ENCODE results near the gene PDCL3. TPM values are rescaled to one million over a fixed set of nuclear protein-coding genes. Genes with fewer than 3 reads are reported as not detected.

Gene PDCL3
- 35.6 to 52.1 TPM (median 36.6 TPM) in 5 replicates for total RNA-seq (2022; extraction: Qiagen RNA extraction)

DNA sequence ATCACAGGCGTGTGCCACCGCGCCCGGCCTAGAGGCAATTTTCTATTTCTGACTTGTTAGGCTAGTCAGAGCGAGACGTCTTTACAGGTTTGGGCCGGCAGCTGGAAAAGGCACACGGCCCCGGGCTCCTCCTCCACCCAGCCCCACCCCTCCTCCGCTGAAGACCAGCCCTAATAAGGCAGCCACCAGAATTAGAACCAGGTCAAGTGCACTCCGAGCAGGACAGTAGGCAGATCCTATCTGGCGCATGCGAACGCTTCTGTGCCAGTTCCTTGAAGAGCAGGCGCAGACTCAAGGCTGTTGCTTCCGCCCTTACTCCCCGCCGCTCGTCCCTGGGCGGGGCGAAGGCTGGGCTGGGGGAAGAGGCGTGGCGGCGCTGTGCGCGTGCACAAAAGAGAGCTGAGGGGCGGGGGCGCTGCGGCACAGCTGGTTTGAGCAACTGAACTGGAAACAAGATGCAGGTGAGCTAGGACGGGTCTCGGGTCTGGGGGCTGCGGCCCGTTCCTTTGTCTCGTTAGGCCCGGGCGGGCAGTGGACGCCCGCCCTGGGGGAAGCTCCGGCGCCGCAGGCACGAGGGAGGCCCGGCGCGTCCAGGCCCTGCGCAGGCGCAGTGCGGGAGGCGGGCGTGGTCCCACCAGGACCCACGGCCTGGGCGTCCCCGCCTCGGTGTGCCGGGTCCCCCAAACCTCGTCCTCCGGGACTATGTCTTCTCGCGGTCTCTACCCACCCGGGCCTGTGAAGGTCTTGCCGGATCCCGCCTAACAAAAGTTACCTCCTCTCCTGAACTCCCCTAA, at the start of gene PDCL3:
Gene PDCL3, plus strand, starts transcription at position 381 of the 794 bp plus-strand sequence. Its CDS starts 75 bp downstream, at position 456.

Other genes starting within 250 kb of the PDCL3 start
- gene LONRF2, start 240.5 kb upstream of the PDCL3 start, total RNA-seq (2022; extraction: Qiagen RNA extraction) = 2.5 to 3.9 TPM (median 3.4 TPM) in 5 replicates
- gene CHST10, start 145.3 kb upstream of the PDCL3 start, total RNA-seq (2022; extraction: Qiagen RNA extraction) = 15.6 to 17.3 TPM (median 16.0 TPM) in 5 replicates
- gene NMS, start 92.5 kb upstream of the PDCL3 start, total RNA-seq (2022; extraction: Qiagen RNA extraction) = not detected in 5 replicates